H54 (cell line): ENCODE data around the gene HSPA9.
"Not testable (repeated sequence)": the region's sequence is repeated elsewhere in the genome, so short reads cannot be mapped to it uniquely, and the experiment has no call there.

ENCODE experiments used
- DNase-seq: peaks from one replicate; pipeline ENCODE4 v3.0.0; 2011; ENCODE audit warnings: low spot score, mixed read lengths; ENCODE audit not compliant: insufficient read length
- FAIRE-seq: peaks from 3 replicates; lab custom pipeline; 2011; peaks lifted over from hg19 to GRCh38; lab: Jason Lieb, UNC
- POLR2A ChIP-seq: IDR thresholded peaks from 2 replicates; pipeline ENCODE4 v1.6.1; 2011; ENCODE audit warnings: low read depth, mild to moderate bottlenecking, low read length

The HSPA9 gene

GRCh38 chr5:138520971-138521370, 54.2 kb downstream of the HSPA9 start:
- DNase-seq (no peak), FAIRE-seq (no peak)

GRCh38 chr5:138517437-138517836, 57.8 kb downstream of the HSPA9 start:
- DNase-seq (no peak), FAIRE-seq (no peak)
- no peak for TF ChIP-seq POLR2A

More at GRCh38 chr5:138520971-138521370, 54.2 kb downstream of the HSPA9 start:
- TF ChIP-seq POLR2A, result no peak

- TF ChIP-seq POLR2A, result no peak
- no peak for DNase-seq
- no peak for FAIRE-seq
Measured at GRCh38 chr5:138515556-138516245, 59.5 kb downstream of the HSPA9 start.

- no peak for DNase-seq
- no peak for TF ChIP-seq POLR2A
- FAIRE-seq, result no peak
Measured at GRCh38 chr5:138514021-138514420, 61.2 kb downstream of the HSPA9 start.

- FAIRE-seq (no peak), DNase-seq (no peak)
- TF ChIP-seq POLR2A, result no peak
Measured at GRCh38 chr5:138508958-138509357, 66.2 kb downstream of the HSPA9 start.

GRCh38 chr5:138507485-138507884, 67.7 kb downstream of the HSPA9 start:
- not testable (repeated sequence) for FAIRE-seq, DNase-seq

- no peak for DNase-seq
- no peak for FAIRE-seq
- no peak for TF ChIP-seq POLR2A
Measured at GRCh38 chr5:138506370-138507306, 68.6 kb downstream of the HSPA9 start.

- DNase-seq (no peak), FAIRE-seq (no peak)
- TF ChIP-seq POLR2A, result no peak
Measured at GRCh38 chr5:138504799-138505198, 70.4 kb downstream of the HSPA9 start.
